WTC11 (cell line): ENCODE results near the gene KIF26A. TPM values are rescaled to one million over a fixed set of nuclear protein-coding genes. Genes with fewer than 3 reads are reported as not detected.
A peak's percentile ranks its signal among the peaks of the same experiment; 100 is the strongest.

Experiments
- ATAC-seq: fragments of 200-7000 bp; cut with Tn5 transposase; 2 replicates; pipeline ENCODE4 v1.10.0; 2021; ENCODE audit warnings: mild to moderate bottlenecking, moderate library complexity
- CTCF ChIA-PET: fragments of 300-600 bp; sonication (Branson Sonifier 250); formaldehyde crosslinking; loops from one replicate; lab custom pipeline; 2021; ENCODE audit warnings: antibody characterized with exemption; lab: Charles Lee
- POLR2A ChIA-PET: fragments of 350-600 bp; sonication (Branson Sonifier 250); formaldehyde crosslinking; loops from one replicate; lab custom pipeline; 2021; ENCODE audit warnings: antibody characterized with exemption; lab: Charles Lee
- DNase-seq: peaks from one replicate; pipeline ENCODE4 v3.0.0; 2021; ENCODE audit warnings: low spot score
- H3K27ac Mint-ChIP-seq: 2 replicates; pipeline ENCODE4 v1.8.0; 2021; ENCODE audit warnings: mixed read lengths
- H3K27me3 Mint-ChIP-seq: 2 replicates; pipeline ENCODE4 v1.8.0; 2021; ENCODE audit warnings: low read depth, mild to moderate bottlenecking, moderate library complexity, mixed read lengths
- H3K36me3 Mint-ChIP-seq: 2 replicates; pipeline ENCODE4 v1.8.0; 2021; ENCODE audit warnings: mixed read lengths
- H3K4me1 Mint-ChIP-seq: 2 replicates; pipeline ENCODE4 v1.8.0; 2022; ENCODE audit warnings: mixed read lengths
- H3K4me3 Mint-ChIP-seq: 2 replicates; pipeline ENCODE4 v1.8.0; 2021; ENCODE audit warnings: mild to moderate bottlenecking, moderate library complexity, mixed read lengths
- H3K9me3 Mint-ChIP-seq: 2 replicates; pipeline ENCODE4 v1.8.0; 2021; ENCODE audit warnings: mixed read lengths
- ELF4 ChIP-seq: sonication (generic); formaldehyde crosslinking; IDR thresholded peaks from 2 replicates; pipeline ENCODE4 v1.8.1; 2022; ENCODE audit warnings: low read depth, mild to moderate bottlenecking, moderate library complexity, missing genetic modification reagents
- IRF2 ChIP-seq: sonication (generic); formaldehyde crosslinking; IDR thresholded peaks from 2 replicates; pipeline ENCODE4 v1.8.0; 2022; ENCODE audit warnings: low read depth, missing genetic modification reagents, borderline replicate concordance
- KAT7 ChIP-seq: sonication (generic); formaldehyde crosslinking; IDR thresholded peaks from 2 replicates; pipeline ENCODE4 v1.8.1; 2023; ENCODE audit warnings: missing genetic modification reagents, mild to moderate bottlenecking, borderline replicate concordance
- MYBL2 ChIP-seq: sonication (generic); formaldehyde crosslinking; IDR thresholded peaks from 2 replicates; pipeline ENCODE4 v1.8.1; 2023; ENCODE audit warnings: mild to moderate bottlenecking, moderate library complexity, missing genetic modification reagents
- NFYB ChIP-seq: sonication (generic); formaldehyde crosslinking; conservative IDR thresholded peaks from 2 replicates; pipeline ENCODE4 v1.8.0; 2022; ENCODE audit warnings: low read depth, missing genetic modification reagents
- NR1H2 ChIP-seq: sonication (generic); formaldehyde crosslinking; IDR thresholded peaks from 2 replicates; pipeline ENCODE4 v1.9.0; 2021; ENCODE audit warnings: mild to moderate bottlenecking, moderate library complexity, missing genetic modification reagents
- PRDM15 ChIP-seq: sonication (generic); formaldehyde crosslinking; IDR thresholded peaks from 2 replicates; pipeline ENCODE4 v1.8.0; 2022; ENCODE audit warnings: missing genetic modification reagents
- PREB ChIP-seq: sonication (generic); formaldehyde crosslinking; IDR thresholded peaks from 2 replicates; pipeline ENCODE4 v1.8.1; 2022; ENCODE audit warnings: mild to moderate bottlenecking, missing genetic modification reagents, moderate library complexity, borderline replicate concordance
- SP1 ChIP-seq: sonication (generic); formaldehyde crosslinking; conservative IDR thresholded peaks from 2 replicates; pipeline ENCODE4 v1.8.1; 2022; ENCODE audit warnings: missing genetic modification reagents
- ZNF532 ChIP-seq: fragments of 250-450 bp; sonication (Bioruptor Pico); IDR thresholded peaks from 2 replicates; pipeline ENCODE4 v1.9.0; 2021; ENCODE audit warnings: mild to moderate bottlenecking, borderline replicate concordance
- total RNA-seq: library from RNA; stranded (reverse); gene quantifications from 3 replicates; pipeline ENCODE4 v1.2.3, GENCODE V29; 2021
- TF ChIP-seq, protein P1 (sequence below): fragments of 250-450 bp; sonication (Bioruptor Pico); IDR thresholded peaks from 2 replicates; pipeline ENCODE4 v1.9.0; 2021; ENCODE audit warnings: mild to moderate bottlenecking
- TF ChIP-seq, protein P2 (sequence below): fragments of 200-600 bp; IDR thresholded peaks from 2 replicates; pipeline ENCODE4 v1.8.0; 2022; ENCODE audit warnings: antibody characterized with exemption
- TF ChIP-seq, protein P3 (sequence below): fragments of 250-450 bp; sonication (Bioruptor Pico); IDR thresholded peaks from 2 replicates; pipeline ENCODE4 v1.8.0; 2021; ENCODE audit warnings: mild to moderate bottlenecking
- TF ChIP-seq, protein P4 (sequence below): sonication (generic); formaldehyde crosslinking; IDR thresholded peaks from 2 replicates; pipeline ENCODE4 v1.8.1; 2023; ENCODE audit warnings: mild to moderate bottlenecking, missing genetic modification reagents

KIF26A gene
- total RNA-seq, 1 experiment from 2014 or later, result 53.4 TPM

- CTCF ChIA-PET, result interaction anchor here (1.9 kb wide), 1 partner anchor 24 kb away, joined by 6 read pairs; no protein-coding TSS in a partner anchor
- Mint-ChIP-seq H3K27ac (no peak overlapping the region), H3K4me3 (no peak overlapping the region), H3K36me3 (no peaks in the 10 kb centered on the region), H3K4me1 (no peaks in the 10 kb centered on the region), H3K27me3 (no peaks in the 10 kb centered on the region), H3K9me3 (no peaks in the 10 kb centered on the region)
- ATAC-seq, result no peak
- POLR2A ChIA-PET, result no interaction called here
- no peak for DNase-seq
- TF ChIP-seq, protein P1, sequence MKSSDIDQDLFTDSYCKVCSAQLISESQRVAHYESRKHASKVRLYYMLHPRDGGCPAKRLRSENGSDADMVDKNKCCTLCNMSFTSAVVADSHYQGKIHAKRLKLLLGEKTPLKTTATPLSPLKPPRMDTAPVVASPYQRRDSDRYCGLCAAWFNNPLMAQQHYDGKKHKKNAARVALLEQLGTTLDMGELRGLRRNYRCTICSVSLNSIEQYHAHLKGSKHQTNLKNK (CRISPR knock-in tag), result no peak
- TF ChIP-seq MYBL2 (CRISPR knock-in tag), result no peak
- TF ChIP-seq, protein P2, sequence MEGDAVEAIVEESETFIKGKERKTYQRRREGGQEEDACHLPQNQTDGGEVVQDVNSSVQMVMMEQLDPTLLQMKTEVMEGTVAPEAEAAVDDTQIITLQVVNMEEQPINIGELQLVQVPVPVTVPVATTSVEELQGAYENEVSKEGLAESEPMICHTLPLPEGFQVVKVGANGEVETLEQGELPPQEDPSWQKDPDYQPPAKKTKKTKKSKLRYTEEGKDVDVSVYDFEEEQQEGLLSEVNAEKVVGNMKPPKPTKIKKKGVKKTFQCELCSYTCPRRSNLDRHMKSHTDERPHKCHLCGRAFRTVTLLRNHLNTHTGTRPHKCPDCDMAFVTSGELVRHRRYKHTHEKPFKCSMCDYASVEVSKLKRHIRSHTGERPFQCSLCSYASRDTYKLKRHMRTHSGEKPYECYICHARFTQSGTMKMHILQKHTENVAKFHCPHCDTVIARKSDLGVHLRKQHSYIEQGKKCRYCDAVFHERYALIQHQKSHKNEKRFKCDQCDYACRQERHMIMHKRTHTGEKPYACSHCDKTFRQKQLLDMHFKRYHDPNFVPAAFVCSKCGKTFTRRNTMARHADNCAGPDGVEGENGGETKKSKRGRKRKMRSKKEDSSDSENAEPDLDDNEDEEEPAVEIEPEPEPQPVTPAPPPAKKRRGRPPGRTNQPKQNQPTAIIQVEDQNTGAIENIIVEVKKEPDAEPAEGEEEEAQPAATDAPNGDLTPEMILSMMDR, result no peak
- TF ChIP-seq PRDM15 (CRISPR knock-in tag), result no peak
- TF ChIP-seq, protein P3, sequence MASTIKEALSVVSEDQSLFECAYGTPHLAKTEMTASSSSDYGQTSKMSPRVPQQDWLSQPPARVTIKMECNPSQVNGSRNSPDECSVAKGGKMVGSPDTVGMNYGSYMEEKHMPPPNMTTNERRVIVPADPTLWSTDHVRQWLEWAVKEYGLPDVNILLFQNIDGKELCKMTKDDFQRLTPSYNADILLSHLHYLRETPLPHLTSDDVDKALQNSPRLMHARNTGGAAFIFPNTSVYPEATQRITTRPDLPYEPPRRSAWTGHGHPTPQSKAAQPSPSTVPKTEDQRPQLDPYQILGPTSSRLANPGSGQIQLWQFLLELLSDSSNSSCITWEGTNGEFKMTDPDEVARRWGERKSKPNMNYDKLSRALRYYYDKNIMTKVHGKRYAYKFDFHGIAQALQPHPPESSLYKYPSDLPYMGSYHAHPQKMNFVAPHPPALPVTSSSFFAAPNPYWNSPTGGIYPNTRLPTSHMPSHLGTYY (CRISPR knock-in tag), result no peak
- TF ChIP-seq IRF2 (CRISPR knock-in tag), result no peak
- TF ChIP-seq, protein P4, sequence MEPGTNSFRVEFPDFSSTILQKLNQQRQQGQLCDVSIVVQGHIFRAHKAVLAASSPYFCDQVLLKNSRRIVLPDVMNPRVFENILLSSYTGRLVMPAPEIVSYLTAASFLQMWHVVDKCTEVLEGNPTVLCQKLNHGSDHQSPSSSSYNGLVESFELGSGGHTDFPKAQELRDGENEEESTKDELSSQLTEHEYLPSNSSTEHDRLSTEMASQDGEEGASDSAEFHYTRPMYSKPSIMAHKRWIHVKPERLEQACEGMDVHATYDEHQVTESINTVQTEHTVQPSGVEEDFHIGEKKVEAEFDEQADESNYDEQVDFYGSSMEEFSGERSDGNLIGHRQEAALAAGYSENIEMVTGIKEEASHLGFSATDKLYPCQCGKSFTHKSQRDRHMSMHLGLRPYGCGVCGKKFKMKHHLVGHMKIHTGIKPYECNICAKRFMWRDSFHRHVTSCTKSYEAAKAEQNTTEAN (CRISPR knock-in tag), result no peak
- no peak for TF ChIP-seq NR1H2 (CRISPR knock-in tag)
- no peak for TF ChIP-seq NFYB (CRISPR knock-in tag)
- no peak for TF ChIP-seq KAT7
- TF ChIP-seq ELF4, result no peak
These were observed 36.0 kb upstream of the KIF26A start for GRCh38 chr14:104102282-104102914.

- ATAC-seq (peak; percentile 48), DNase-seq (peak; percentile 38)
- ChIA-PET POLR2A (no interaction called here), CTCF (interaction anchor here (1.9 kb wide), 1 partner anchor 25 kb away, joined by 6 read pairs; no protein-coding TSS in a partner anchor)
- no peaks in the 10 kb centered on the region for H3K27me3 Mint-ChIP-seq
- H3K4me3 Mint-ChIP-seq, result no peak overlapping the region
- H3K9me3 Mint-ChIP-seq, result no peaks in the 10 kb centered on the region
- no peak overlapping the region for H3K27ac Mint-ChIP-seq
- no peaks in the 10 kb centered on the region for H3K4me1 Mint-ChIP-seq
- H3K36me3 Mint-ChIP-seq, result no peaks in the 10 kb centered on the region
- TF ChIP-seq, protein P2, result no peak
- TF ChIP-seq, protein P4 (CRISPR knock-in tag), result no peak
- no peak for TF ChIP-seq SP1 (CRISPR knock-in tag)
- no peak for TF ChIP-seq PREB (CRISPR knock-in tag)
- TF ChIP-seq ZNF532 (CRISPR knock-in tag), result no peak
- no peak for TF ChIP-seq NFYB (CRISPR knock-in tag)
These were observed 35.3 kb upstream of the KIF26A start for GRCh38 chr14:104103061-104103445.
